ENCODE data around the gene MARCHF9.

The MARCHF9 gene

GRCh38 chr12:57751788-57752667, 2.9 kb upstream of the MARCHF9 start, which contains the start of gene CDK4:
Gene CDK4 (minus strand): TSS chr12:57752310. CDS start chr12:57751717, 593 bp downstream.
- TF ChIP-seq, protein P1, sequence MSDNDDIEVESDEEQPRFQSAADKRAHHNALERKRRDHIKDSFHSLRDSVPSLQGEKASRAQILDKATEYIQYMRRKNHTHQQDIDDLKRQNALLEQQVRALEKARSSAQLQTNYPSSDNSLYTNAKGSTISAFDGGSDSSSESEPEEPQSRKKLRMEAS (IDR thresholded peaks at IDR 0.05; ENCODE audit: low read depth, low read length), result peak; percentile 100
- TF ChIP-seq CTCF (IDR thresholded peaks at IDR 0.05; ENCODE audit: low read depth, low read length) (no peak), POLR2A (IDR thresholded peaks at IDR 0.05; ENCODE audit: extremely low read depth, insufficient read length) (peak; percentile 84), MYC (IDR thresholded peaks at IDR 0.05; ENCODE audit: low read depth, low read length) (peak; percentile 96)
- DNase-seq (ENCODE audit: low read depth), result peak; percentile 100
- H3K4me3 ChIP-seq (ENCODE audit: low read depth, low read length), result peak within 1 kb of the TSS; percentile 82

DNA sequence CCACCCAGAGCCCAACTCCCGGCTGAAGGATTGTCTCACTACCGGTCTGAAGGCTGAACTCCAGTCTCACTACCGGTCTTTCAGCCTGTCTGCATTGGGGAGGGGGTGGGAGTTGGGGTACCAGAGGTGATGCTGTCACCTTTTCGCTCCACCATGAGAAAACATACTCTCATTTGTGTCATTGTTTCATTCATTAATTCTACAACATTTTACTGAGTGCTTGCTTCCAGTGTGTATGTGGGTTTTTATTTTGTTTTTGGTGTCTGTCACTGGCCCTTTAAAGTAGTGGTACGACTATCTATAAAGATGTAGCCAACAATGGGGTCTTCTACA, 2.3 kb upstream of the MARCHF9 start:
- TF ChIP-seq MYC (IDR thresholded peaks at IDR 0.05; ENCODE audit: low read depth, low read length) (no peak), CTCF (IDR thresholded peaks at IDR 0.05; ENCODE audit: low read depth, low read length) (no peak), POLR2A (IDR thresholded peaks at IDR 0.05; ENCODE audit: extremely low read depth, insufficient read length) (no peak)
- TF ChIP-seq, protein P1 (IDR thresholded peaks at IDR 0.05; ENCODE audit: low read depth, low read length), result no peak
- no peak for DNase-seq (ENCODE audit: low read depth)
- H3K4me3 ChIP-seq (ENCODE audit: low read depth, low read length), result peak overlapping the region; percentile 48

GRCh38 chr12:57753756-57754337, 1.1 kb upstream of the MARCHF9 start:
- H3K4me3 ChIP-seq (ENCODE audit: low read depth, low read length), result no peak overlapping the region
- TF ChIP-seq, protein P1 (IDR thresholded peaks at IDR 0.05; ENCODE audit: low read depth, low read length), result no peak
- TF ChIP-seq POLR2A (IDR thresholded peaks at IDR 0.05; ENCODE audit: extremely low read depth, insufficient read length) (no peak), MYC (IDR thresholded peaks at IDR 0.05; ENCODE audit: low read depth, low read length) (no peak), CTCF (IDR thresholded peaks at IDR 0.05; ENCODE audit: low read depth, low read length) (no peak)
- no peak for DNase-seq (ENCODE audit: low read depth)

- TF ChIP-seq MYC (IDR thresholded peaks at IDR 0.05; ENCODE audit: low read depth, low read length) (no peak), POLR2A (IDR thresholded peaks at IDR 0.05; ENCODE audit: extremely low read depth, insufficient read length) (no peak), CTCF (IDR thresholded peaks at IDR 0.05; ENCODE audit: low read depth, low read length) (no peak)
- TF ChIP-seq, protein P1 (IDR thresholded peaks at IDR 0.05; ENCODE audit: low read depth, low read length), result no peak
- no peak for DNase-seq (ENCODE audit: low read depth)
- no peak overlapping the region for H3K4me3 ChIP-seq (ENCODE audit: low read depth, low read length)
Measured at GRCh38 chr12:57755194-57755453, 221 bp downstream of the MARCHF9 start.

DNA sequence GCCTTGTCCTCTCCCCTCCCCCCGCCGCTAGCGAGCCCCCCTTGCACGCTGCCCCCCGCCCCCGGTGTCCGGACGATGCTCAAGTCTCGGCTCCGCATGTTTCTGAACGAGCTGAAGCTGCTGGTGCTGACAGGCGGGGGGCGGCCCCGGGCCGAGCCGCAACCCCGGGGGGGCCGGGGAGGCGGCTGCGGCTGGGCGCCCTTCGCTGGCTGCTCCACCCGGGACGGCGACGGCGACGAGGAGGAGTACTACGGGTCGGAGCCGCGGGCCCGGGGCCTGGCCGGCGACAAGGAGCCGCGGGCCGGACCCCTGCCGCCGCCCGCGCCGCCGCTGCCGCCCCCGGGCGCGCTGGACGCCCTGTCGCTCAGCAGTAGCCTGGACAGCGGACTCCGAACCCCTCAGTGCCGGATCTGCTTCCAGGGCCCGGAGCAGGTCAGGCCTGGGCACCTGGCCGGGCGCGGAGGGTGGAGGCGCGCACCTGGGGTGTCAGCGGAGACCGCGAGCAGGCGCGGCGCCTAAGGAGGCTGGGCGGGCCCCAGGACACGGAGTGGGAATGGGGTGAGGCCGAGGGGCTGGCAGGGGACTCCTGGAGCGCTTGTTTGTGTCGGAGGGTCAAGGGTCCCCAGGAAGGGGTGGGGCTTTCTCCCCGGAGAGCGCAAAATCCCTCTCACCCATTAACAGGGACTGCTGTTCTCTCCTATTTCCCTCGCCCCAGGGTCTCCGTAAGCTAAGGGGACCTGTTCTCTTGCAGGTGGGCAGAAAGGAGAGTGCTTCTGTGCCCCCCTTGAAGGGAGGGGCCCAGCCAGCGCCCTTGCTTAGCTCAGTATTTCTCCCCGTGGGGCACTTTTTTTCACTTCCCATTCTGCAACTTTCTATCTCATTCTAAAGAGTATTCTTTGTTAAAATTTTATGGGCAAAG, 810 bp downstream of the MARCHF9 start:
- H3K4me3 ChIP-seq (ENCODE audit: low read depth, low read length), result peak overlapping the region; percentile 36
- peak; percentile 35 for DNase-seq (ENCODE audit: low read depth)
- TF ChIP-seq, protein P1 (IDR thresholded peaks at IDR 0.05; ENCODE audit: low read depth, low read length), result no peak

Data from NB4 (cell line).